GM18520 (cell line): Measurements from ENCODE around the gene HOXA11.

Source experiments
- ATAC-seq: cut with Tn5 transposase; IDR thresholded peaks from one replicate; pipeline ENCODE4 v1.9.1; 2021; ENCODE audit not compliant: unreplicated experiment

HOXA11 gene

DNA sequence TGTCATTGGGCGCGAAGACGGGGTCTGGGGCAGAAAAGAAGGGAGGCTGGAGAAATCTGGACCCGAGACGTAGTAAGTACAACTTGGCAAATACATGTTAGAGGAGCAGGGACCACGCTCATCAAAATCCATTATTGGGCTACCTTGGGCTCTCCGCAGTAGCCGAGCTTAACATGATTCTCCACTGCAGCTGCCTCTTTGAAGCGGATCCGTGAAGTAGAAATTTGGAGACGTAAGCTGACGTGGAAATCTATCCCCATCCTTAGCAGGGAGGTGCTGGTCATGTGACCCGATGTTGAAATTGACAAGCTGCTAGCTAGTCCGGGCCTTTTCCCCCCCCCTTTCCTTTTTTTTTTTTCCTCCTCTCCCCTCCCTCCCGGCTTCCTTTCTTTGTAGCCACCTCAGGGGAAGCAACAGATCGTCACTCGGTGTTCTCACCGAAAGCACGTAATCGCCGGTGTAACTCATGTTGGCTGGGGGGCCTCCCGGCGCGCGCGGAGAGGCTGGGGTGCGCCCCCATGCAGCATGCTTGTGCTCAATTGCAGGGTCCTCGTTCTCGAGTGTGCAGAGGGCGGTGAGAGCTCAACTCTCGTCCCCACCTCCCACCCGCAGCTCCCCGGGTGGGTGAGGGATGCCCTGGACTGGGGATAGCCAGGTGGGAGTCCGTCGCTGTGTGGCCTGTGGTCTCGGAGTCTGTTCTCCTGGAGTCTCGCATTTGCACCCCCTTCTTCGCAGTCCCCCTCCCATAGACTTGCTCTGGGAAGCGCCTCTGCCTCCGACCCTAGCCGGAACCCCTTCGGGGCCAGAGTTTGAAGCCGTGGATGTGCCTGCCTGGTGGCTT, at the start of gene HOXA11:
TSS of gene HOXA11 (minus strand) at position 220 of the 841 bp plus-strand sequence. CDS start at position 132, 88 bp downstream.
- ATAC-seq = no peak

DNA sequence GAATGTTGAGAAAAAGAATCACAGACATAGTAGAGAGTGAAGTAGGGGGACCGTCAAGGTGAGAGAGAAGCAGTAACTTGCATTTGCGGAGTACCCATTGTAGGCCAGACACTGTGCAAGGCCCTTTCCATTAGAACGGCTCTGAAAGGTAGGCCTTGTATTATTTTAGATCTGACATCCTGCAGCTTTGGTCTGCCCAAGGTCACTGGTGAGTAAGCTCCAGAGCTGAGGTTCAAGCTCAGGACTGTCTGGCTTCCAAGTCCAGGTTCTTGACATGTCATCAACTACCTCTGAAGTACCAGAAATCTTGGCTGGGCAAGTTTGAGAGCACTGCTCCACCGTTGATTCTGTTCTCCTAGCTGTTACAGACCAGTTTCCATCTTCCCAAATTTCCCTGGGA, 44.4 kb upstream of the HOXA11 start:
- ATAC-seq = no peak

DNA sequence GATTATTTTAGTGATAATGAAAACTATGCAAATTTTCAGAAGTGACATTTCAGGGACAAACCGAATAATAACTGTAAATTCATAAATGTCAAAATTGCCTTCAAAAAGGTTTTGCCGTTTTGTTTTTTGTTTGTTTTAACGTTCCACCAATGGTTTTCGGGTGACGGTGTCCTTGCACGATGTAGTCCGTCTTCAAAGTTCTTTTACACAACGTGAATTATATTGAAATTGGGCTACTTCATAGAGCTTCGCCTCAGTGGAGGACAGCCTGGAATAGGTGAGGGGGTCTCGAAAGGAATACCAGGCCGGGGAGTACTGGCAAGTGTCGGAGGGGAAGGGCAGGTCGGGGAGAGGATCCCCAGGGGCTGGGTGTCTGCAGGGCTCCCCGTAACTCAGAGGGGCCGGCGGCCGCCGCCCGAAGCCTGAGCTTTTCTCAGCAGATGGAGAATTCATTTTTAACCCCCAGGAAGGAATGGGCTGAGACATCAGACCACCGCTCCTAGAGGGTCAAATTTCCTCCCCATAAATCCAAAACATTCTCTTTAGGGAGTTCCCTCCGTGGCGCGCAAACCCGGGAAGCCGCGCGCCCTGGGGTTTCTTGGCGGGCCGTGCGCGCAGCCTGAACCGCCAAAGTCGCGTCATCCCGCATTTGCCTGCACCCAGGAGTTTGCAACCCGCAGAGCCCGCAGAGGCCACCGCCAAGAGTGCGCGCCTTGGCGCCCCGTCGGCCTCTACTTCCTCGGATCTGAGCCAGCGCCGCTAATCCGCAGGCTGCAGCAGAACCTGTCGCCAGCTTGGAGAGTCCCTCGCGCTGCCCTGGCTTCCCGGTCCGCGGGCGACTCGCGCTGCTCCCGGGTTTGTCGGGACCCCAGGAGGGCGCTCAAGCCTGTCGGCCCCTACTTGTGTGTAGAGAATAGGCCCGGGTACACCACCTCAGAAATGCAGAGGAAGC, 40.2 kb upstream of the HOXA11 start:
- no peak for ATAC-seq

DNA sequence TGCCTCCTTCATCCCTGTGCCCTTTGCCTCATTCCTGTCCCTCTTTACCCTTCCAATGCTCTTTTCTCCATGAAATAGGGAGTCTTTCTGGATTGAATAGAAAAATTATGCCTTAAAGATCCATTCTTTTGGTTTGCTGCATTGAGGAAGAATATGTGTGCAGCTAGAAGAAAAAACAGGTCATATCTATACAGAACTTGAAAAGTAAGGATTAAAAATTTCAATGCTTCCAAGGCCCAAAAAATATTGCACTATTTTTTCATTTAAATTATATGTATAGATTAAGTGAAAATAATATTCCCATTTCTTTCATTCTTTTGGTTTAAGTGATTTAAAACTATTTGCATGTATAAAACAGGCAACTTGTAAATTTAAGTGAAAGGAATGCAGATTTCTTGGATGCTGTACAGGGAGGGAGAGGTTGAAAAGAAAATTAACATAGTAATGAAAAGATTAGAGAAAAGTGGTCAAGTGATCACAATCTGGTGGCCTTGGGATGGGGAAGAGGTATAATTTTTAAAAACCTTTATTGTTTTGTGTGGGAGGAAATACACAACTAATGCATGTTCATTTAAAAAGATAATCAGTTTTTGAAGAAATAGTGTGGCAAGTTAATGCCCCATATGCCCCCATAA, 39.0 kb upstream of the HOXA11 start:
- no peak for ATAC-seq

DNA sequence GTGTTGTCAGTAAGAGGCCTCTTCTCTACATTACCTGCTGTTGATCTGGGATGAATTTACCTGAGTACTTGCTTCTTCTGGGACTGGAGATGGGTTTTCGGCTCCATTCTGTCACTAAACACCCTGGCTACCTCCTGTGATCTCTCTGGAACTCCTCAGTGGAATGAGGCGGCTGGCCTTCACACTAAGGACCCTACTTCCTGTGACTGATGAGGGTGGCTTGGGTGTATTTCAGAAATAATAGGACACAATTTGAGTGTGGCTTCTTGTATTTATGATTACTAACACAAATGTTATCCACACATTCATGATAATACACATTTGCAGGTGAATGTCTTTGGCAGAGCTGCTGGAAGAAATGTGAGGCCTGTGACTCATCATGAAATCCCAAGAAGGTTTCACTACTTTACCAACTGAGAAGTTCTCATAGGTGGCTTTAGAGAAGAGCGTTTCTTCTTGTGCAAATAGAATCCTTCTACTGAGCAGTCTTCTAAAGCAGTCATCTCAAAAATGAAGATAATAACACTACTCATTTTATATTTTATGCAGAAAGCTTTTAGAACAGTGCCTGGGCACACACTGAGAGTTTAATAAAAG, 36.3 kb upstream of the HOXA11 start:
- no peak for ATAC-seq

DNA sequence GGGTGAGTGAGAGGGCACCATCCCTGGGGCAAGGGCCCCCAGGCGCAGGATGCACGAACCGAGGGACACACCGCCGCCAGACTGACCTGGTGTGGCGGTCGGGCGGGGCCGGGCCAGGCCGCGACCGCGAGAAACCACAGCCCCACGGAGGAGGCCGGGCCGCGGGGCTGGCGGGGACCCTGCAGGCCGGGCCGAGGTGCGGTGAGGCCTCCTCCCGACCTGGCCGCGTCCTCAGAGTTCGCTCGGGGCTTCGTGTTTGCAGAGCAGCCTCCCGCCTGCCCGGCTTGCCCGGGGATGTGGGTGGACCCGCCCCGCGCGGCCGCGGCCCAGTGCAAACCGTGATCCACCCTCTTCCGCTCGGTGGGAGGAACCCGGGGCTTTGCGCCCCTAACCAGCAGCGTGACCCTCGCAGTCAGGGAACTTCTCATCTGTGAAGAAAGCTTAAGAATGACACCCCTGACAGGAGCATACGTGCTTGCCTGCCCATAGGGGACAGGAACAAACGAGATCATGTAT, 35.5 kb upstream of the HOXA11 start:
- no peak for ATAC-seq

DNA sequence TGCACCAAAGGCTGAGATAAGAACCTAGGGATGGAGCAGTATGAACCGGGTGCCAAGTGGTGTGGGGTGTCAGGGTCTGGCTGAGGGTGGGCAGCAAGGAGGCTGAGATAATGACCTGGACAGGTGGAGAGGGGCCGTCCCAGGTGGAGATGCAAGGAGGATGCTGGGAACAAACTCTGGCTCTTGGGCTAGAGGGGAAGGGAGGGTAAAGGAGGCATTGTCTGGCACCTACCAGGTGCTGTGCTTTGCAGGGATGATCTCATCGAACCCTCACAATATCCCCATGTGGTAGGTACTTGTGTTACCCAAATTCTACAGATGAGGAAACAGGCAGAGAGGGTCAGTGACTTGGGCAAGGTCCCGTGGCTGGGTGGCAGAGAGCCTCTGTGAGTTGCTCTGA, 34.8 kb upstream of the HOXA11 start:
- ATAC-seq = no peak

DNA sequence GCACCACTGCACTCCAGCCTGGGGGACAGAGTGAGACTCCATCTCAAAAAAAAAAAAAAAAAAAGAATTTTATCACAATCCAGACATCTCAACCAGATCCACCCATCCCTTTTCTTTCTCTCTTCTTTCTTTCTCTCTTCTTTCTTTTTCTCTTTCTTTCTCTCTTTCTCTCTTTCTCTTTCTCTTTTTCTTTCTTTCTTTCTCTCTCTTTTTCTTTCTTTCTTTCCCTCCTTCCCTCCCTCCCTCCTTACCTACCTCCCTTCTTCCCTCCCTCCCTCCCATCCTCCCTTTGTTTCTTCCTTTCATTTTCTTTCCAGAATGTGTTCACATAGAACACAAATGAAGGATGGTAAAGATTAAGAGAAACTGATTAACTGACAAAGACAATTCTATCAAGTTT, 32.9 kb upstream of the HOXA11 start:
- ATAC-seq = no peak

DNA sequence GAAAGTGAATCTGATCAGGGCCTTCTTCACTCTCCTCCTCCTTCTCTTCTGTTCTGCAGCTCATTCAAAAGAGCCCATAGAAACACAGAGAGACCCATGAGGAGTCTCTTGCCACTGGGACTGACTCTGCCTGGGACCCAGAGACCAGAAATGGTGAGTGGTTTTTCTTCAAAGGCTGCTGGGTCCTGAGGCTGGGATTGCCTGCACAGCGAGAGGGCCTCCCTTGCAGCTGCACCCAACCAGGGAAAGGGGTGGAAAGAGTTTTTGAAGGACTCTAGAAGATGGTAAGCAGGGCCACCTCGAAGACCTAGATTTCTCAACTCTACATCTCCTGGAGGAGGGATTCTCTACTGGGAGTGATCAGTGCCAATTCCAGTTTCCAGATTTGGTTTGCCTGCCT, 30.3 kb upstream of the HOXA11 start:
- no peak for ATAC-seq

DNA sequence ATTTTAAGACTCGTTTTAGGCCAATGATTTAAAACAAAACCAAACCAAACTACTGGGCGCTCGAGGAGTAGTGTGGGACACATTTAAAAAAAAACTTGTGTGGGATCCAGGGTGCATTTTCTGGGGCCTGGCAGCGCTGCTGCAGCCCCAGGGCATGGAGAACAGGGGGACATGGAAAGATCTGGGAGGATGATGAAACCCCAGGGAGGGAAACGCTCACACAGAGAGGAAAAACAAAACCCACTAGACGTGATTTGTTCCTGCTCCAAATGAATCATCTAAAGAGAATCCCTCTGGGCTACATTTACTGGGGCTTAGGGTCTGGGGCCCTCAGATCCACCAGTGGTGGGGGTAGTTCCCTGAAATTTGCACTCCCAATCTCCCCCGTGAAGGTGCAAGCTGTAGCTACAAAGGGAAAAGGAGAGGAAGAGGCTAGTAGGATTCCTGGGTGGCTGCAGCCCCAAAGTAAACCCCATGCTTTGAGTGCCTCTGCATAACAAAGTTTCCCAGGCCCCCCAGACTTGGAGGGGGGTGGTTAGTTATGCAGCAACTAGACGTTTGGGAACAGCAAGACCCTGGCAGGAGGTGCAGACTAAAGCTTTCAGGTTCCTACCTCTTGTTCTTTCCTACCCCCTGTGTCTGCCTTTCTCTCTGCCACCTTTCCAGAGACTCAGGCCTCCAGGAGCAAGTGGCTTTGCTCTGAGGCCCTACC, 29.4 kb upstream of the HOXA11 start:
- no peak for ATAC-seq

DNA sequence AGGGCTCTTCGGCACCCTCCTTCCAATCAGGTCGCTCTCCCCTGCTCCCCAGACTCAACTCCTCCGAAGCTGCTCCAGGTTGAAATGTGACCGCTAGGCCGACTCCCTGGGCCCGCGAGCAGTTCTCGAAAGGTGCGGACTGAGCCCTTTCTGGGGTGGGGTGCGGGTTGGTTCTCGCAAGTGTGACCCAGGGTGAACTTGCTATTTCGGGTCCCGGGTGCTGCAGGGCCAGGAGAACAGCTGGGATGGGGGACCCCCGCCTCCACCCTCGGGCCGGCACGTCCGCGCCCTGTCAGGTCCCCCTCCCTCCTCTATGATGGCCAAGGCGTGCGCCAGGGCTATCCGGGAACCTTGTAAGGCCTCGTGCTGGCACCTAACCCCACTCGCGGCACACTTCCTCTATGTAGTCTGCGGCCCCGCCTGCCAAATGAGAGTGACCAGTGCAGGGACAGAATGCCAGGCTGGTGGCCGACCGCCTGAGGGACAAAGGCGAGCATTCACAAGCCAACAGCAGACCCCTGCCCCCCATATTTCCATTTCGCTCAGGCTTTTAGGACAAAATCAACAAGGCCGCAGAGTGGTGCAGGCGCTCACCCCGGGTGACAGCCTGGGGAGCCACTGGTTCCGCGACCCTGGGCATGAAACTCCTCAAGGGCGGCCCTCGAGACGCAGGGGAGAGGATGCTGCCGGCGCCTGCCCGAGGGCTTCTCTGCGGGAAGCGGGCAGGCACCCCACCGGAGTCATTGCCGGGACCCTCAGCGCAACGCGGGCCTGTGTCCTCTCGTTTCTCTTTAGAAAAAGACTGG, 28.6 kb upstream of the HOXA11 start:
- ATAC-seq = no peak

DNA sequence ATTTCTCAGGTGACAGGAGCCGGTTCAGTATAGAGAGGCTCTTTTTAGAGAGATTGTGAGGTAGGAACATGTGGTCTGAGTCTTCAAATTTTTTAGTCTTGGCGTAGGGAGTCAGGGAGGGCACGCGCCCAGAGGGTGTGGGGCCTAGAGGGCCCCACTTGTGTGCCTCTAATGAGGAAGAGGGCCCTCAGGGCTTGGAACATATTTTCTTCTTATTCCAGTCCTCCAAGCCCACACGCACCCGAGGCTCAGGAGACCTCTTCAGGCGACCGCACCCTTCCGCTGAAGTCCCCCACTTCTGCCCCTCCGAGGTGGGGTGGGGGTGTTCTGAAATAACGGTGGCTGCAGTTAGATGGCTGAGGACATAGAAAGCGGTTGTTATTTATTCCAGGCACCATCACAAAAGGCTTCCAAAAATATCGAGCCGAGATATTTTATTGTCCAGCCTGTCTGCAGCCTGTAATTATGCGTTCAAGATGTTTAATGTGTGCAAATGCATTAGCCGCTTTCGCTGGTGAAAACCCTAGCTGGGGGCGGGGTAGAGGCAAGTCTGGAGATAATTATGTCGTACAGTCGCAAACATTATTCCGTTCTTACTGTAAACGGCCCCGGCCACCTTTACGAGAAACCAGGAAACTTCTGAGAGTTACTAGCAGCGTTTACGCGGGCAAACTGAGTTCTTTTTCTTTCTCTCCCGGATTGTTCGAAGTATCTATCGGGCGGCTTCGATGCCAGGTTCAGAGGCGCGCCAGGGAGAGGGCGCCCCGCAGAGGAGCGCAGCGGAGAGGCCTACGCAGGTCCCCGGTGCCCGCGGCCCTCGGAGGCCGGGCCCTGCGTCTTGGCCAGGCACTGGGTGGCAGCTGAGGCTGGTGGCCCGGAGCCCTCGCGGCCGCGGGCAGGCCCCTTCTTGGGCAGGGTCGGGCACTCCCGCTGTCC, 27.7 kb upstream of the HOXA11 start:
- ATAC-seq = no peak

DNA sequence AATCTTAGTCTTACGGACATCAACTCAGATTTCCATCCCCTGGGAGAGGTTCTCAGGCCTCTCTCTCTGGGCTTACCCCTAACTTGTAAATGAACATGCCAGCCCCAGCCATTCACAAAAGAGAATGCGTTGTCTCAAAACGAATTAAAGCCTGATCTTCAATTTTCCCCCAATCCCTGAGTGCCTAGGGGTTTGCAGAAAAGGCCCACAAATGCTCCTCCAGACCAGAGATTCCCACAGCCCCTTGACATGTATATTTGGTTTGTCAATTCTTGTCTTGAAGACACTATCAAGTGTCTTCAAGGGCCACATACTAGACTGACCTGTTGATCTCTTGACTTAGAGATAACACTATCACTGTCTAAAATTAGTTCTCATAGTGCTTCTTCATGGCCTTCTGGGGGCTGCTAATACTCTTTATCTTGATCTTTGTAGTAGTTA, 26.8 kb upstream of the HOXA11 start:
- ATAC-seq = no peak

DNA sequence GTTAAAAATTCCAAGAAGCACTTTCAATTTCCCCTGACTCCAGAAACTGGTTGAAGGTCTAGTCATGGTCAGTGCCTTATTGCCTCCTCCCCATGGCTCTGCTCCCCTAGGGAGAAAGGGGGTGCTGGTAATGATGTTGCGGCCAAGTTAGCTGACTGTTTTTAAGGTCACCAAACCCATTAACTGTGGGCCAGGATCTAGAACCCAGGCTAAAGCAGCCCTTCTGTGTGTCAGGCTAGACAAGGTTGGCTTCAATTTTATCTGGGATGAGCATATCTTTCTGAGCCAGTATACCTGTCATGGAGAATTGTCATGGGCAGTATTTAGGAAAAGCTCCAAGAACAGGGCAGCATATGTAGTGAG, 26.0 kb upstream of the HOXA11 start:
- no peak for ATAC-seq

DNA sequence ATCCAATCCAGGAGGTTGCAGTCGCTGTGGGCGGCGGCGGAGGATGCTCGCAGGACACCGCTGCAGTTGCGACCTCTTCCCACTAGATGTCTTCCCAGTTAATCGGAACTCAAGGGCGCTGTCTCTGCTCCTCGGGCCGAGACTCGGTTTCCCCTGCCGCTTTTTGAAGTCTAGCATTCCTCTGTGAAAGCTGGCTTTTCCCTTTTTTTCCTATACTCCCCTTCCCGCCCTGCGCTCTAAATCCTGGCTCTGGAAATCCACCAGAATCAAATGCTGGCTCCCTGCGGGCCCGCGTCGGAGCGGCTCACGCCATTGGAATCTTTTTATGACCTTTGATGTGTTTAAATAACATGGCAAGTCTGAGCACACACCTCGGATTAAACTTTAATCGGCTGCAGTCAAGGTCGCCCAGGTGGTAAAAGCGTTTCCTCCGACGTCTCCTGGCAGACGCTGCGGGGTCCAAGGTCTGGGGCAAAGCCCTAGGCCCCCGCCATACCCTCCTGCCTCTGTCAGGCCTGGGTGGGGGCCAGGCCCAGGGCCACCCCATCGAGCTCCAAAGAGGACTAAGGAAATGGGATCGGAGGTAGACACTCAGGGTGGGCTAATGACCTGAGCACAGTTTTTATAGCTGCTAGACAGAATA, 25.5 kb upstream of the HOXA11 start:
- no peak for ATAC-seq

DNA sequence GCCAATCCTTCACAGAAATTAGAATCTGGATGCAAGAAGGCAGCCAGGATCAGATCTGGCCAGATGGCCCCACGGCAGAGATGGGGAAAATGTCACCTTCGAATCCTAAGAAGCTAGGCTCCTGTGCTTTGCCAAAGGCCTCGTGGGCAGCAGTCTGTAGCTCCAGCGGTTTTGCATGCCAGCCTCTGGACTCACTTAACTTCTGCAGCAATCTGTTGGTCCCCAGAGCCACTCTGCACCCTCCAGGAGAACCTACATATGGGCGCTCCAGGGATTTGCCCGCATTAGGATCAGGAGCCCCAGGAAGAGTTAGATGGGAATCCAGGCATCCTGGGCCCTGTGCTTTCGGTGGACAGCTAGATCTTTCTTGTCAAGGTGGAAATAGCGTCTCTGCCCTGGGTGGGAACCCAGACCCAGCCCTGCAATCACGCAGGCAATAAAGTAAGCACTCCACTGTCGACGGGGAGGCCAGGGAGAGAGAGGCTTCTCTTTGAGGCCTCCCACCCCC, 25.0 kb upstream of the HOXA11 start:
- no peak for ATAC-seq

DNA sequence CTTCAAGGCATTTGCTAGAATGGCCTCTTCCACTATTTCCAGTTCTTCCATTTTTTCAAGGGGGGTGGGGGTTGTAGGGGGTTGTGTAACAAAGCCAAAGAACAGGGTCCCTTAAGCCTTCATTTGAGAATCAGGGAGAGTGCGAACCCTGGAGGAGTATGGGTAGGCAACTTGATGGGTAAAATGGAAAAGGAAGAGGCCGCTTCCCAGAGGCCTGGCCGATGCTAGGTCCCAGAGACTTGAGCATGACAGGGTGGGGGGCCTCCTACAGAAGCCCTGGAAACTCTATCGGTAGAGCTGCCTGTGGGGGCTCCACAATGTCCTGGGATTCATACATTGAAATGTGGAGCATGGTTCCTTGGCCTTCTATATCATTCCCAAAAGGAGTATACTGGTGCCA, 24.0 kb upstream of the HOXA11 start:
- no peak for ATAC-seq
